Common myeloid progenitor, CD34-positive (primary cell): ENCODE data around the gene SHQ1.
"Not testable (repeated sequence)": the region's sequence is repeated elsewhere in the genome, so short reads cannot be mapped to it uniquely, and the experiment has no call there.

Experiments
- CTCF ChIA-PET: fragments of 350-600 bp; sonication (Branson Sonifier 250); formaldehyde crosslinking; loops from one replicate; lab custom pipeline; 2021; ENCODE audit warnings: antibody characterized with exemption; lab: Charles Lee
- POLR2A ChIA-PET: fragments of 350-600 bp; sonication (Branson Sonifier 250); formaldehyde crosslinking; loops from one replicate; lab custom pipeline; 2021; ENCODE audit warnings: antibody characterized with exemption; lab: Charles Lee
- DNase-seq, 3 donors: peaks; one replicate each; pipeline versions ENCODE4 v3.0.0 to v3.0.0-alpha.2; 2013
- H3K27ac ChIP-seq, 2 experiments: 1 replicate in 1 of 2; 2 replicates in 1 of 2; pipeline ENCODE4 v1.7.0; 2013; ENCODE audit warnings: inconsistent platforms in 2 of 2, low read length in 2 of 2, mild to moderate bottlenecking in 2 of 2, low read depth in 1 of 2, moderate library complexity in 1 of 2; ENCODE audit not compliant: severe bottlenecking in 2 of 2, insufficient read depth in 1 of 2, poor library complexity in 1 of 2
- H3K27me3 ChIP-seq, 5 experiments: replicated peaks in 2 of 5; 1 replicate in 3 of 5; 2 replicates in 2 of 5; pipeline versions ENCODE4 v1.6.1 to v1.7.0; 2013; ENCODE audit warnings: low read length in 4 of 5, mild to moderate bottlenecking in 2 of 5, moderate library complexity in 2 of 5, inconsistent platforms in 1 of 5; ENCODE audit not compliant: insufficient read depth in 5 of 5, control insufficient read depth in 4 of 5
- H3K36me3 ChIP-seq, 4 experiments: 1 replicate in 2 of 4; 2 replicates in 2 of 4; pipeline versions ENCODE4 v1.6.1 to v1.7.0; 2013; ENCODE audit warnings: low read length in 3 of 4, control low read depth in 1 of 4, mild to moderate bottlenecking in 1 of 4; ENCODE audit not compliant: control insufficient read depth in 4 of 4, insufficient read depth in 4 of 4
- H3K4me1 ChIP-seq, 4 experiments: 1 replicate in 3 of 4; 2 replicates in 1 of 4; pipeline versions ENCODE4 v1.6.1 to v1.7.1; 2013; ENCODE audit warnings: low read length in 3 of 4, mild to moderate bottlenecking in 3 of 4, control low read depth in 1 of 4, inconsistent platforms in 1 of 4, moderate library complexity in 1 of 4; ENCODE audit not compliant: control insufficient read depth in 4 of 4, insufficient read depth in 4 of 4; ENCODE audit errors: control extremely low read depth in 1 of 4
- H3K4me3 ChIP-seq, 7 experiments: 1 replicate in 4 of 7; 2 replicates in 3 of 7; pipeline versions ENCODE4 v1.5.1 to v1.7.0; 2013; ENCODE audit warnings: mild to moderate bottlenecking in 7 of 7, low read length in 6 of 7, moderate library complexity in 6 of 7, inconsistent platforms in 2 of 7, low read depth in 2 of 7, control low read depth in 1 of 7; ENCODE audit not compliant: insufficient read depth in 4 of 7, control insufficient read depth in 1 of 7; ENCODE audit errors: extremely low read depth in 1 of 7
- H3K9me3 ChIP-seq, 5 experiments: 1 replicate in 4 of 5; 2 replicates in 1 of 5; pipeline versions ENCODE4 v1.6.1 to v1.7.1; 2013; ENCODE audit warnings: low read length in 4 of 5, mild to moderate bottlenecking in 2 of 5, inconsistent platforms in 1 of 5, low read depth in 1 of 5, moderate library complexity in 1 of 5; ENCODE audit not compliant: control insufficient read depth in 4 of 5, insufficient read depth in 2 of 5; ENCODE audit errors: control extremely low read depth in 1 of 5
- WGBS: methylation state at CpG from one replicate; pipeline ENCODE4 v1.1.5; 2013; ENCODE audit not compliant: insufficient coverage; 5-methylcytosine and 5-hydroxymethylcytosine counted together

The SHQ1 gene

GRCh38 chr3:72735072-72735471, 113.2 kb downstream of the SHQ1 start:
- H3K36me3 ChIP-seq, H3K27me3 ChIP-seq, H3K27ac ChIP-seq, H3K4me3 ChIP-seq, DNase-seq, CTCF ChIA-PET, POLR2A ChIA-PET: not testable (repeated sequence)
- Histone ChIP-seq H3K4me1 (peaks cover 0 to 19% (median 13%) of the 10 kb centered on the region in 4 experiments), H3K9me3 (peaks cover 5 to 22% (median 13%) of the 10 kb centered on the region in 5 experiments)
- 100% methylated on average over 1 of the region's 4 CpGs for WGBS

- 97% methylated on average over 3 of the region's 3 CpGs for WGBS
- no peak for DNase-seq
- CTCF ChIA-PET: no interaction called here
Observed at GRCh38 chr3:72733676-72734075, 114.6 kb downstream of the SHQ1 start.

DNA sequence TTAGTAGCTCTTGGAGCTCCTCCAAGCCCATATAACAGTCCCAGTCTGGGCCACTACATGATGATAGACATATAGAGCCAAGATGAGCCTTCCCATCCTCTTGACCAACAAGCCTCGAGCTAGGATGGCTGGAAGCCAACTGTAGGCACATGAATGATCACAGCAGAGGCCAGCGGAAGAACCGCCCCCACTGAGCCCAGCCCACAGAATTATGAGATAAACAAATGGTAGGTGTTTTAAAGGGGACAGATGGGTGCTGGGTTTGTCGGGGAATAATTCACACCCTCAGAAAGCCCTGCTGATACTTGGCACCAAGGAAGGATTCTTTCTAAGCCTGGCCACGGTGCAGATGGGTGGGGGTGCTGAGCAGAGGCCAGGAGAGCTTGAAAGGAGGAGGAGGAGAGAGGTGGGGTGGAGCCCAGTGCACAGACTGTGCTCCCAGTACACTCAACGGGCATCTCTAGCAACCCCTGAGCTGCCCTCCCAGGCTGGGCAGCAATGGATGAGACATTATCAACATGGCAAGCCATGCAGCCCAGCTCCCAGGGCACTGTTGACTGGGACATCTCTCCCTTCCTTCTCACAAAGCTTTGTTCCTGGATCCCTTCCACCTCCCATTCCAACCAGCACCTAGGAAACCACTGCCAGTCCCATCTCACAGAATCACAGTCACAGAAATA, 115.4 kb downstream of the SHQ1 start:
- 100% methylated on average over 1 of the region's 6 CpGs for WGBS
- CTCF ChIA-PET, H3K27me3 ChIP-seq: not testable (repeated sequence)

More at GRCh38 chr3:72733676-72734075, 114.6 kb downstream of the SHQ1 start:
- H3K9me3 ChIP-seq: peaks cover 5 to 22% (median 13%) of the 10 kb centered on the region in 5 experiments
- H3K27me3 ChIP-seq: no peaks in the 10 kb centered on the region
- POLR2A ChIA-PET: no interaction called here
- peaks cover 0 to 8% (median 6%) of the 10 kb centered on the region in 4 experiments for H3K4me1 ChIP-seq
- peaks cover 0 to 2% (median 0%) of the 10 kb centered on the region in 4 experiments for H3K36me3 ChIP-seq
- H3K4me3 ChIP-seq: no peak overlapping the region
- no peak overlapping the region for H3K27ac ChIP-seq

GRCh38 chr3:72728958-72729467, 119.2 kb downstream of the SHQ1 start:
- H3K4me1 ChIP-seq: peaks cover 0 to 7% (median 2%) of the 10 kb centered on the region in 4 experiments
- no peak overlapping the region for H3K27ac ChIP-seq
- H3K4me3 ChIP-seq: no peak overlapping the region
- H3K36me3 ChIP-seq: no peaks in the 10 kb centered on the region
- no peaks in the 10 kb centered on the region for H3K27me3 ChIP-seq
- DNase-seq: no peak
- peaks cover 0 to 15% (median 9%) of the 10 kb centered on the region in 5 experiments for H3K9me3 ChIP-seq
- 86% methylated on average over 12 of the region's 16 CpGs for WGBS
- ChIA-PET POLR2A (no interaction called here), CTCF (no interaction called here)

More for the DNA sequence above, 115.4 kb downstream of the SHQ1 start:
- H3K27ac ChIP-seq, POLR2A ChIA-PET, H3K36me3 ChIP-seq, DNase-seq, H3K4me3 ChIP-seq, H3K4me1 ChIP-seq: not testable (repeated sequence)
- peaks cover 5 to 22% (median 13%) of the 10 kb centered on the region in 5 experiments for H3K9me3 ChIP-seq

DNA sequence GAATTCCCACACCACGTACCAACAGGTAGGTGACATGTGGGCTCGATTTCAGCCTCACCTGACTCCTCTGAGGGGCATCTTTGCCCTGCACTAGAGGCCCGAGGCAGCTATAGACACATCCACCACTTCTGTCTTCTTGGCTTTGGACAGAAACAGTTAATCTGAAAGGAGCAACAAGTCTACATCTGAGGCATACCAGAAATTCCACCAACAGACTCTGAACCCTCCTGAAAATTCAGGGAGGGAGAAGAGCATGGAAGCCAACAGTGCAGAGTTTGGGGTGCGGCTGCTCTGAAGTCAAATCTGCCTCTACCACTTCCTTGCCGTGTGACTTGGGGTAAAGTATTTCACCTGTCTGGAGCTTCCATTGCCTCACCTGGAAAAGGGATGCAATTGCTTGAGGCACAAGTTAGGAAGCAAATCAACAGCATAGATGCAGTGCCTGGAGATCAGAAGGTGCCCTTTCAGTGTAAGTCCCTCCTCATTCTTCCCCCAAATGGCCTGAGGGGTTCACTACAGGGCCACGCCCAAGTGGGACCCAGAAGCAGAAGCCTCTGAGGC, 119.8 kb downstream of the SHQ1 start:
- Histone ChIP-seq H3K9me3 (peaks cover 0 to 11% (median 9%) of the 10 kb centered on the region in 5 experiments), H3K27ac (no peak overlapping the region), H3K36me3 (no peaks in the 10 kb centered on the region), H3K27me3 (no peaks in the 10 kb centered on the region), H3K4me1 (peaks cover 0 to 7% (median 2%) of the 10 kb centered on the region in 4 experiments), H3K4me3 (no peak overlapping the region)
- POLR2A ChIA-PET: no interaction called here
- CTCF ChIA-PET: no interaction called here
- DNase-seq: no peak
- 85% methylated on average over 6 of the region's 6 CpGs for WGBS

DNA sequence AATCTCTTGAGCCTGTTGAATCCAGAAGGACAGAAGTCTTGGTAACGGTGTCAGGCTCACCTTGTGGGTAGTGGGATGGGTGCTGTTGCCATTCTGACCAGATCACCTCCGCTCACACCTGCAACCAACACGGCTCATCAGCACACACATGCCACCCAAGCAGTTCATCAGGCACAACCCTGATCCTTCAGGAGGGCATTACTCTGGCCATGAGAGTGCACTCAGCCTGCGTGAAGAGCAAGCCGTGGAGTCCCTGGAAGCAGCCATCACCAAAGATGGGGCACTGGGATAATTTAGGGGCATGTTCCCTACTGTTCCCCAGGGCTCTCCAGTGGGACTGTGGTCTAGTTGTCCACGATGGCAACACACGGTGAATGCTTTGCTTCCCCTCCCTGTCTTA, 120.5 kb downstream of the SHQ1 start:
- DNase-seq: no peak
- CTCF ChIA-PET: no interaction called here
- Histone ChIP-seq H3K27me3 (no peaks in the 10 kb centered on the region), H3K9me3 (peaks cover 0 to 4% (median 4%) of the 10 kb centered on the region in 5 experiments), H3K4me1 (peaks cover 0 to 7% (median 2%) of the 10 kb centered on the region in 4 experiments), H3K4me3 (no peak overlapping the region), H3K27ac (no peak overlapping the region), H3K36me3 (no peaks in the 10 kb centered on the region)
- POLR2A ChIA-PET: no interaction called here
- 73% methylated on average over 4 of the region's 7 CpGs for WGBS

GRCh38 chr3:72727172-72727571, 121.1 kb downstream of the SHQ1 start:
- Histone ChIP-seq H3K27me3 (no peaks in the 10 kb centered on the region), H3K9me3 (peaks cover 0 to 4% (median 4%) of the 10 kb centered on the region in 5 experiments), H3K4me3 (no peak overlapping the region), H3K4me1 (peaks cover 0 to 7% (median 2%) of the 10 kb centered on the region in 4 experiments), H3K27ac (no peak overlapping the region), H3K36me3 (no peaks in the 10 kb centered on the region)
- 31% methylated on average over 4 of the region's 6 CpGs for WGBS
- POLR2A ChIA-PET: no interaction called here
- CTCF ChIA-PET: interaction anchor here (1.7 kb wide), 1 partner anchor 23 kb away, joined by 4 read pairs; no protein-coding TSS in a partner anchor
- no peak for DNase-seq
